ENCODE measurements around the gene SH3D21.

Gene SH3D21

DNA sequence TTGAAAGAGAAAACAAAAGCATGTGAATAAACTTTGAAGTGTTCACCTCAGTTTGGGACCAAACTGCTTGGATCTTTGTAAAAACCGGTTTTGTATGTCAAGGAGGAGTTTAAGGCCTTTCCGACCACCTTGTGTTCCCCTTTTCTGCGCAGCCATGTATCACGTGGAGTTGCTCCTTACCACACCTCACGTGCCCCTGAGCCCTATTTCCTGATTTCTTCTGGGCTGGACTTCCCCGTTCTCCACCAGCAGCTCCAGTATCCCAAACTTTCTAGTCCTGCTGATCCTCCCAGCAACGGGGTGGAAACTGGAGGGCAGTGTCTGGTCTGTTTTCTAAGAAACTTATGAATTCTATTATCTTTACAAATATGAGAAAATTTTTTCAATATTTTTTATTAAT is 1.6 kb upstream of the SH3D21 start:
- DNase-seq, result no peak

DNA sequence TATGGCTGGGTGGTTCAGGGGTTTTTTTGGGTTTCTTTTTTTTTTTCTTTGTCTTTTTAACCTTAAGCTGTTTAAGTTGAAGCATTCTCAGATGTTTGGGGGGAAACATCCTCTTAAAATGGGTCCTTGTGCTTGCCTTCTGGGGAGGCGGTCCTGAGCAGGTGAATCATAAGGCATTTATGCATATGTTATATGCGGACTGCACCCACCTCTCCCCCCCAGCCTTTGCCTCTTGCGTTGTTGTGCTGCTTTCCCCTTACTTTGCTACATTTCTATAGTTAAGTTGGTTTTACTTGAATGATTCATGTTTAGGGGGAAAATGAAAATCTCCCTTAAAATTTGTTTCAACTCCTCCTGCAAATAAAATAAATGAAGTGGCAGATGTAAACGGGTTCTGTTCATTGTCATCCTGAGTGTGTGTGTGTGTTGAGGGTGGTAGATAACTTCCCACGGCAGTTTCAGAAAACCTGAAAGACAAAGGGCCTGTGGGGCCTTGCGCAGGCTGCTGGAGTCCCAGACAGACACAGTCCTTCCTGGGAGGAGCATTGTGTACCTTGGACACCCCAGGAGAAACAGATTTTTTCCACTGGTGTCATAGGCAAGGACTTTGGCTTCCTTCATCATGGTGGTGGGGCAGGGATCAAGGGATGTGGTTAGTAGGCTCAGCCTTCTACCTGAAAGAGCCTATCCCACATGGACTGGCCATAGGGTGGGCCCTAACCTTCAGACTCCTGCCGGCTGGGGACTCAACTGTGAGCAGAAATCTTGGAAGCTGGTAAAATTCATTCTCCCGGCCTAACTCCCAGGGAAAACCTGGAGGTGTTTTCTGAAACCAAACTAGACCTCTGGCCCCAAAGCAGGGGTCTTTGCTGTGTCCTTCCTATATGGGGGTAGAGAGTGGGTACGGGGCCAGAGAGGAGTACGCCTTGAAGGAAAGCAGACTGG is 926 bp upstream of the SH3D21 start:
- DNase-seq, result no peak

DNA sequence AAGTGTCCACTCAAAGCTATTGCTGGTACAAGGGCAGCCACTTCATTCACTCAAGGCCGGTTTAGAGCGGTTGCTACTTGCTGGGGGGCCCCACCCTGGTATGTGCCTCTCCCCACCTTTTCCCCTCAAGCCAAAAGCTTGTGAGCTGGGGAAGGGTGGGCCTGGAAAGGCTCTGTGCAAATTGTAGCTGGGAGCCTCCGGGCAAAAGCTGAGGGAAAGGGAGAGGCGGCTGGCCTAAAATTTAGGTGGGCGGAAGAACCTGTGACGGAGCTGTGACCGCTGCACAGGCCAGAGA is 306 bp upstream of the SH3D21 start:
- no peak for DNase-seq

DNA sequence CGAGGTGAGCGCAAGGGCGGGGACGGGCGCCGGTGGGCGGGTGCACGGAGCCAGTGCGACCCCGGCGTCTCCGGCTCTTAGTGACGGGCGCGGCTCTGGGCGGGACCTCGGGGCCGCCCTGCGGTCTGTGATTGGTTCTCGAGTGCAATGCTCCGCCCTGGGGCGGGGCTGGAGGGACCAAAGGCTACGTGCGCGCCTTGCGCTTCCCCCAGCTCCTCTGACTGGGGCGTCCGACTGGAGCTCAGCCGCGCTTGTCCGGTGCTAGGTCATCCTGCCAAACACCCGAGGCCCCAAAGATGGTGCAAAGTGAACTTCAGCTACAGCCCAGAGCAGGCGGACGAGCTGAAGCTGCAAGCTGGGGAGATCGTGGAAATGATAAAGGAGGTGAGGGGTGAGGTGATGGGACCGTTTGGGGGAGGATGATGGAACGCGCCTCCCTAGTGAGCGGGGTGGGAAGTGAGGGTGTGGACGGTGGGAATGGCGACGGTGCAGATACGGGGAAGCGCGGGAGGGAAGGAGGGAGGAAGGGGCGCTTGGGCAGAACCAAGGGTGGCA is 811 bp downstream of the SH3D21 start:
- peak in 1 of 2 experiments; percentile 59 for DNase-seq

DNA sequence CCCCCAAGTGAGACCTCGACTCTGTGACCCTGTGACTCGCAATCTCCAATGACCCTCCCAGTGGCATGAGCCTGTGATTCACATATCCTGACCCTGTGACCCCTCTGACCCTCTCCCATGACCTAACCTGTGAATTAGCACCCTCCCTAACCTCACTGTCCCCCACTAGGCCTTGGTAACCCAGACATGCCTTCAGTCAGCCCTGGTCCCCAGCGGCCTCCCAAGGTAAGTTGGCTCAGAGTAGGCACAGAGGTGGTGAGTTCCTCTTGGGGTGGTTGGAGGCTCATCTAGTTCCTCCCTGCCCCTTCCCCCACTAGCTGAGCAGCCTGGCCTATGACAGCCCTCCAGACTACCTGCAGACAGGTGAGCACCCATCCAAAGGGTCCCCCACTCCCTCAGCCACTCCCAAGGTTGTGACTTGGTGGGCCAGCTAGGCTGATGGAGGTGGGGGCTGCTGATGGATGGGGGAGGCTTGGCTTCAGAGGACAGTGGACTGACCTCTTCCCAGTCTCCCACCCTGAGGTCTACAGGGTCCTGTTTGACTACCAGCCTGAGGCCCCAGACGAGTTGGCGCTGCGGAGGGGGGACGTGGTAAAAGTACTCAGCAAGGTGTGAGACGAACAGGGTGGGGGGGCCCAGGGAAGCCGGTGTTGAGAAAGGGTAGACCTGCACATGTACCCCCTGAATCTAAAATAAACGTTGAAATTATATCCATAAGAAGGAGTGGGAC is 1.6 kb downstream of the SH3D21 start:
- no peak for DNase-seq

DNA sequence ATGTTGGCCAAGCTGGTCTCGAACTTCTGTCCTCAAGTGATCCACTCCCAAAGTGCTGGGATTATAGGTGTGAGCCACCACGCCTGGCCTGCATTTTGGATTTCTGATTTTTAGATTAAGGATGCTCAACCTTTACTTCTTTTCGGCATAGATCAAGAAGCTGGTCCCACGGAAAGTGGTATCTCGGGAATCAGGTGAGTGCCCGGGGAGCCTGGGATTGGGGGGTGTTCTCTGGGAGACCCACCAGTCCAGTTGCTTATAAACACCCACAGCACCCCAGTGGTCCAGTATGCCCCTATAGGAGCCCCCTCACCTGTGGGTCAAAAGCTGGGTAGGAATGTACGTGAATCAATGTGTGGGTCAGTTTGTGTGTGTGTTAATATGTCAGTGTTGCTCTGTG is 3.2 kb downstream of the SH3D21 start:
- DNase-seq, result no peak

DNA sequence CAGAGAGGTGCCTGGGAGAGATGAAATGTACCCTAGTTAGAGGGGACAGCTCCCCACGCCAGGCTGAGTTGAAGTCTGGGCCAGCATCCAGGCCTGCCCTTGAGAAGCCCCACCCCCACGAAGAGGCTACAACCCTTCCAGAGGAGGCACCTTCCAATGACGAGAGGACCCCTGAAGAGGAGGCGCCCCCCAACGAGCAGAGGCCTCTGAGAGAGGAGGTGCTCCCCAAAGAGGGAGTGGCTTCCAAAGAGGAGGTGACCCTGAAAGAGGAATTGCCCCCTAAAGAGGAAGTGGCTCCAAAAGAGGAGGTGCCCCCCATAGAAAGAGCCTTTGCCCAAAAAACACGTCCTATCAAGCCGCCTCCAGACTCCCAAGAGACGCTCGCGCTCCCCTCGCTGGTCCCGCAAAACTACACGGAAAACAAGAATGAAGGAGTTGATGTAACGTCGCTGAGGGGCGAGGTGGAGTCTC is 14.2 kb downstream of the SH3D21 start:
- no peak for DNase-seq

DNA sequence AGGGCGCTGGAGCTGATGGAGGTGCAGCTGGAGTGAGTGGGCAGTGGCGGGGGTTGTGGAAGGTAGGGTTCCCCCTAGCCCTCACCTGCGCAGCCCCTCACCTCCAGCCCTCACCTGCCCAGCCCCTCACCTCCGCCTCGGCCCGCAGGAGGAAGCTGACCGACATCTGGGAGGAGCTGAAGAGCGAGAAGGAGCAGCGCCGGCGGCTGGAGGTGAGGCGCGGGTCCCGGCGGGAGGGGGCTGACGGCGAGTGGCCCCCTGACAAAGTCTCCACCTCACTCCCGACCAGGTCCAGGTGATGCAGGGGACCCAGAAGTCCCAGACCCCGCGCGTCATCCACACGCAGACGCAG is 14.6 kb downstream of the SH3D21 start:
- no peak for DNase-seq

DNA sequence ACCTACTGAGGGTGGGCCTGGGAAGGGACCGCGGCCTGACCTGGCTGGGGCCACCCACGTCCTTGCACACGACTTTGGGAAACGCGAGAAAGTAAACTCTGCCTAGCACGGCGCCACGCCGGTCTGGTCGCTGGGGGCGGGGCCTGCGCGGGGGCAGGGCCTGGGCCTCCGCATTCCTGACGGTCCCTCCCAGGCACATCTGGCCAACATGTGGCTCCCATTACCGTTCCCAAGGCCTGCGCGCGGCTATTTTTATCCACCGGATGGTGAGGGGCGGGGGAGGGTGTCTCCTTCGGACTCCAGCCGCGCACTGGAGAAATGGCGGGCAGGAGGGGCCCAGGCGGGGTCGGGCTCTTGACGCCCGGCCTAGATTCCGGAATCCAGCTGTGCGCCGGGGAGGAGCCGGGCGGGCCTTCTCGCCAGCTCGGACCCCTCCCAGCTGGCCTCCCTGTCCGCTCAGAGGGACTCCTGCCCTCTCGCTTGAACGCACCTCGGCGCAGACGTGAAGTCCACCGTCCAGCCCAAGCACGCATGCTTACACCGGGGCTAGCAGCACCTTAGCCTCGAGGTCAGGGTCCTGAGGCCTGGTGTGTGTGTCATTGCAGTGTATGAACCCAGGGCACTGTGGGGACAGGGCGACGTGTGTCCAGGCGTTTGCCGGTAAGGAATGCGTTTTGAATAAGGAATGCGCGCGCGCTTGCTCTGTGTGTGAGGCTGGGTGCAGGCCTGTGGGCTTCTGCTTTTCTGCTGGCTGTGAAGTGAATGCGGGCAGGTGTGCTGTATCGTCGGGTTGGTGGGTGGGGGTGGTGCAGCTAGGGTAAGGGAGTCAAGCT is 15.2 kb downstream of the SH3D21 start:
- no peak for DNase-seq

DNA sequence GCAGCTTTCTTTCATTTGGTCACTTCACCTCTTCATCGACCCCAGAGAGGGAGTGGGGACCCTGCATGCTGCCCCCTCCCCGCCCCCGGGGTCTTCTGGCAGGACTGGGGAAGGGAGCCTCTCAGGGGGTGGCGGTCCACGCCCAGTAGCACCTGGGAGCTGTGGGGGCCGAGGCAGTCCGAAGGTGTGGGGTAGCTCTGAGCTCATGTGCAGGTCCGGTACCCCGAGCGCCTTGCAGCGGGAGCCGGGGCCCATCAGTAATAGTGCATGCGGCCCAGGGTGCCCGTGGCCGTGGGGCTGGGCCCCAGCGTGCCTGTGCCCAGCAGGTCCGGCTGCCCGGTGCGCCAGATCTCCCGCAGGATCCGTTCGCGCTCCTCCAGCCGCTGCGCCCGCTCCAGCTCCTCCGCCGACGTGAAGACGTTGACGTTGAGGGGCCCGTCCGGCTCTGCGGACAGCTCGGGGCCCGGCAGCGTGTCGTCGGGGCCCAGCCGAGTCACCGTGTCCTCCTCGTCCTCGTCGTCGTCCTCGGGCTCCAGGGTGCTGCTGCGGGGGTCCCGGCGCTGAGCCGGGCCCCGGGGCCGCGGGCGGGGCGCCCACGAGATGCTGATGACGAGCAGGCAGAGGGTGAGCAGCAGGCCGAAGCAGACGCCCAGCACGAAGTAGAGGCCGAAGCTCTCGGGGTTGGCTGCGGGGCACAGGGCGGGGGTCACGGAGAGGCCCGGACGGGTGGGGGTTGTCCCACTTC is 16.0 kb downstream of the SH3D21 start:
- no peak for DNase-seq

DNA sequence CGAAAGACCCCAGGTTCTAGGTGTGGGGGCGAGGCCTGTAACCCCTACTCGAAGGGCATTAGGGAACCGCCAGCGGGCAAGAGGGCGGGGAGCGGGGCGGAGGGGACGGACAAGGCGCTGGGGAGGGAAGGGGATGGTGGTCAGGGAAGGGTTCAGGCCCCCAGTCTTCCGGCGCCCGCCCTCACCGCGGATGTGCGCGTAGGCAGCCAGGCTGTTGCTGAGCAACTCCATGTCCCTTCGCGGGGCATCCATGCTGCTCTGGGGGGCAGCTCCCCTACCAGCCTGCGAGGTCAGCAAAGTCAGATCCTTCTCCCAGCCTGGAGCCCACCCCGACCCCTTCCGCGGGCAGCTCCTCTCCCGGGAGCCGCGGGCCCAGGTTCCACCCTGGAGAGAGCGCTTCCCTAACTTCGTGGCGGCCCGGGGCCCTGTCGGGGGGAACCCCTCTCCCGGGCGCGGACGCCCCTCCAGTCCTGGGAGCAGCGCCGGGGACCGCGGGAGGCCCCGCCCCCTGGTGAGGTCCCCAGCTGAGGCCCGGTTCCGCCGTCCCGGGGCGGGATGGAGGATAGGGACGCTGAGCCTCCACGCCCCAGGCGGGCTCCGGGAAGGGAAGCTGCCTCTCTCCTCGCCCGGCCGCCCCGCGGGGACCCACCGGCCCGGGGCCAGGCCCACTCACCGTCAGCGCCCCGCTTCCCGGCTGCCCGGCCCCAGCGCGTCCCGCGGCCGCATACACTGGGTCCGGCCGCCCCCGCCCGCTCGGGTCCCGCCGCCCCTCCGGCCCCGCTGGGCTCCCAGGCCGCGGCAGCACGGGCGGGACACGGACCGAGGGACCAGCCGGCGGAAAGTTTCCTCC is 16.8 kb downstream of the SH3D21 start:
- no peak for DNase-seq

DNA sequence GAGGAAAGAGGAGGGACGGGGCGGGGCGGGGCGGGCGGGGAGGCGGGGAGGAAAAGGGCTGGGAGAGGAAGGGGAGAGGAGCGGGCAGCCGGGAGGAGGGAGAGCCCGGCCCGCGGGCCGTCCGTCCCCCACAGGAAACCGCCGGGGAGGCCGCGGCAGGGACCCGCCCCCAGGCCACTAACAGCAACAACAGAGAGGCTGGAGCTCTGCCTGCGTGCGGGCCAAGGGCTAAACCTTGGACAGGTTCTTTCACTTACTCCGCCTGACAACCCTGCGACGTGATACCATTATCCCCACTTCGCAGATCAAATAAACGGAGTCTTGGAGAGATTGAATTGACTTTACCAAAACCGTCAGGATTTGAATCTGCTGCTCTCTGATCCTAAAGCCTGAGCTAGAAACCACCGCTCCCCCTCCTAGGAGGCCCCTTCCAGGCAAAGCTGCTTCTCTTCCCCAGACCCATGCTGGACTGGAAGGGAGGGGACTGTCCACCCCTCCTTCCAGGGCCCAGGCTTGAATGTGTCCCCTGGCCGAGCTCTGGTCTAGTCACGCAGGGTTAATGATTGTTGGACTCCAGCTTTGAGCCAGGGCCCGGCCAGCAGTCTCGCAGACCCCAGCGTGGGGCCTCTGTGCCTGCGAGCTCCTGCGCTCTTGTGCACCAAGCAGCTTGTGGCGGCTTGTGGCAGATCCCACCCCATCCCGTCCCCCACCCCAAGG is 17.6 kb downstream of the SH3D21 start, which contains the start of gene EVA1B:
Gene EVA1B, minus strand, starts transcription at position 10 of the 717 bp plus-strand sequence. CDS start 608 bp downstream, outside the sequence.
- DNase-seq, result peak in 1 of 2 experiments; percentile 29

DNA sequence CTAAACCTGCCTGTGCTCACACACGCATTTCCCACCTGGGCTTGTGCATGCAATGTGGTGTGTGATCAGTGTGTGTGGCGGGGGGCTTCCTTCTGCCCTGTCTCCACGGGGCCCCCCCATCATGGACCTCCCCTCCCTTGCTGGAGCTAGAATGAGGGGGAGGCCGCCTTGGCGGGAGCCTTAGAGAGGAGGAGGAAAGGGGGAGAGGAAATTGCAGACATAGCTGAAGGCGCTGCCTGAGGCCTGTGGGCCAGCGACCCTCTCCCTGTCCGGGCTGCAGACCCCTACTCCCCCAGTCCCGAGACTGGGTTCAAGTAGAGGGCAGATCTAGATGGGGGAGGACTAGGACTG is 18.2 kb downstream of the SH3D21 start:
- no peak for DNase-seq

DNA sequence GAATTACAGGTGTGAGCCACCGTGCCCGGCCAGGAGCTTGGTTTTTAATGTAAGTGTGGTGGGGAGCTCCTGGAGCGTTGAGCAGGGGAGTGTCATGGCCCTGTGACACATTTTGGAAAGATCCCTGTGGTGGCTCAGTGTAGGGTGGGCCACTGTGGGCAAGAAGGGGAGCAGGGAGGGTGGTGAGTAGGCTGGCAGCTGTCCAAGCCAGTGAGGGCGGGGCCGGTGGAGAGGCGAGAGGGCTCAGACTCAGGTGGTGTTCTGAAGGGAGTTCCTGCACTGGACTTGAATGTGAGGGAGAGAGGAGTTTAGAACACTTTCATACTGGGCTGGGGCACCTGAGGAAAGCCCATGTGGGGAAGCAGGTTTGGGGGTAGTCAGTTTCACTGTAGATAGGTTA is 20.3 kb downstream of the SH3D21 start:
- DNase-seq, result no peak

DNA sequence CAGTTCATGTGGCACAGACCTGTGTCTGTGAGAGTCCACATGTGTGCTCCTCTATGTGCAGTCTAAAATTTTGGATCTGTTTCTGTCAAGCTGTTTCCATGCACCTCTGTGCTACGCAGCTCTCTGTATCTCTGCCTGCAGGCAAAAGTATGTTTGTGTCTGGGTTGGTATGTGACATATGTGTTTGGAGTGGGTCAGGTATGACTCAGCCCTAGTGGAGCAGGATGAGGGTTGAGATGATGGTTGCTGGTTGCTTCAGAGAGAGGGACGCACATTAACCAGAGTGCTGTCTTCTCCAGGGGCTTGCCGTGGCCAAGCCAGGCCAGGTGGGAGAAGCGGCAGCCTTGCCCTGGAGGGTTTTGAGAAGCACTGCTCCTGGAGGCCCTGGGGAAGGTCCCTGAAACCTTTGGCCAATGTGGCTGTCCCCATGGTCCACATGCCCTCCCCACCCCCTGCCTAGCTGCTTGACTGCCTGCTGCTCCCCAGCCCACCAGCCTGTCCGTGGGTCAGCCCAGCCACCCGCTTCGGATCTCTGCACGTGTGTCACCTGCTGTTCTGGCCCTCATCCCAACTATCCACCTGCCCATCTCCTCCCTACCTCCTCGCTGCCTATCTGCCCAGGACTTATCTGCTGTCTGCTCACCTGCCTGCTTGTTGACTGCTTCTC is 21.4 kb downstream of the SH3D21 start:
- no peak for DNase-seq

DNA sequence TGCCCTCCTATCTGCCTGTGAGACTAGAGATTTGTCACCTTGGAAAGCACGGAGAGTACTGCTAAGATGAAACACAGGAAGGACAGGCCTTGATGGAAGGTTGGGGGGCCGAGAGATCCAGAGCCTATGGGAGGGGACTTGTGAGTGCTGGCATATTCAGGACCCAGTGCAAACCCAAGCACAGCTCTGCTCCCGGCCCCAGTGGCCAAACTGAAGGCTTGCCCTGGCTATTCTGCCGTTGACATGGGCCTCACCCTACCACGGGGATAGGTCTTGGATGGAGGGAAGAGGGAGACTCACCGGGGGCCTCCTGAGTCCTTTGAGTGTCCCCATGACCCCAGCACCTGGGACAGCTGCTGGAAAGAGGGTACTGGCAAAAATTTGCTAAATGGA is 21.9 kb downstream of the SH3D21 start:
- no peak for DNase-seq

DNA sequence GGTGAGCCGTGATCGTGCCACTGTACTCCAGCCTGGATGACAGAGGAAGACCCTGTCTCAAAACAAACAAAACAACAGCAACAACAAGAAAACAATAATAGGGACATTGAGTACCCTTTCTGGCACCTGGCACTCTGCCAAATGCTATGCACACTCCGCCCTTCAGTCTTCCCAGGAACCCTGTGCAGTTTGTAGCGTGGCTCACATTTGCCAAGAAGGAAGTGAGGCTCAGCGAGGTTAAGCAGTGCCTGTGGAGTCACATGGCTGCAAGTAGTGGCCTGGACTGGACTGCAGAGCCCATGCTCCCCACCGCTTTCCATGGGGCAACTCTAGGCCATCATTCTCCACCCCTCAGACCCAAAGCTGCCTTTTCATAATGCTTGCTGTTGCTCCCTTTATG is 22.5 kb downstream of the SH3D21 start:
- no peak for DNase-seq

DNA sequence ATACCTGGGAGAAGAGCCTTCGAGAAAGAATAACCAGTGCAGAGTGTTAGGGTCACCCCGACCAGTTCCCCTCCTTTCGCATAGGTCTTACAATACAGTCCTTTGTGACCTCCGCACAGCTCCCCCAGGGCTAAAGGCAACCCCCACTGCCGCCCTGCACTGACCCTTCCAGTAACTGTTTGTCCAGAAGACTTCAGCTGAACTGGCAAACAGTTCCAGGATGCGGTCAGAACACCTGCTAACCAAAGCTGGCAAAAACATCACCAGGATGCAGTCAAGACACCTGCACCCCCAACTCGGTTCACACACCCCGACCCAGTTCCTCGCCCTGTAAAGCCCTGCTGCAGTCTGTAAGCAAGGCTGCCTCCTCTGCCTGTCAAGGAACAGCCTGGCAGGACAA is 23.6 kb downstream of the SH3D21 start:
- DNase-seq, result no peak

DNA sequence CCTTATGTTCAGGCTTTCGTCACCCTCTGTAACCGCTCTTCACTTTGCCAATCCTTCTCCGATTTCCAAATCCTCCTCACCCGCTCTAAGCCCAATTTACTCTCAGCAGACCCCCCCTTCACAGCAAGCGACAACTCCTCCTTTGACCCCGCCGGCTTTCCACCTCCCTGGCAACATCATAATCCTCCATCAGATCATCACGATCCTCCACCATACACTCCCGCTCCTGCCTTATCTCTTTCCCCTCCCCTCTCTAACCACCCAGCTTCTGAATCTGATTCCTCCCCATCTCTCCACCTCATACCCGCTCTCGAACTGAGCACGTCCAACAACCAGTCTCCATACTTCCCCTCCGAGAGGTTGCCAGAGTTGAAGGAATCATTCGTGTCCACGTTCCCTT is 24.8 kb downstream of the SH3D21 start:
- DNase-seq, result no peak

DNA sequence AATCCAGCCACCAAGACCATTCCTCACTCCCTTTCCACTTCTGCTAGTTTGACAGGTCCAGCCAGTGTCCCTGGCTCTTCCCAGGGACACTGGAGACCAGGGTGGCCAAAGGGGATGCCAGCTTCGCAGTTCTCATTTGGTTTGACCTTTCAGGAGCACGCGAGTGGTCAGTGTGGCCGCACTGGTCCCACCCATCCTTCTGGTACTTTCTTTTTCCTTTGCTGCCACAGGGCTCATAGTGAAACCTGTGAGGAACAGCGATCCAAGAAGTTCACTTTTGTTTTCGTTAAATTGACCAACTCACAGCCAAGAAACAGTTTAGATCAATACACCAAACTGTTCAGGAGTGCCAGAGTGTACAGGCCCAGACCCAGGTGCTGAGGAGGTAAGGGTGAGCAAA is 31.7 kb downstream of the SH3D21 start:
- DNase-seq, result no peak
